ENCODE measurements around the gene POU6F2.

DNA sequence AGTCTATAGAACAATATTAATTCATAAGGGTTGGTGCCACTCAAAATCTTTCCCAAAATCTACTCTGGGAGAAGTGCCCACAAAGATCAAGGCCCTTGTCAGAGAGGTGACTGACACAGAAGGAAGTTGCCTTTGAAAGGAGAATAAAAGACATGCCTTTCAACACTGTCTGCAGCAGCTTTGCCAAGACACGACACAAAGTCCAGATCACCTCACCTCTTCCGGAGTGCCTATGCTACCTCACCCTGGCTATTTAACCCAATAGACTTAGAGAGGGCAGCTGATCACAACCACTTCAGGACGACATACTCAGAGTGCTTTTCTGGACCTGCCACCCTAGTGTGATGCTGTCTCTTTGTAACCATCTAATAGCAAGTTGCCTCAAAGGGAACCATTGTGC lies 539.5 kb downstream of the POU6F2 start:
- TF ChIP-seq, protein P1, sequence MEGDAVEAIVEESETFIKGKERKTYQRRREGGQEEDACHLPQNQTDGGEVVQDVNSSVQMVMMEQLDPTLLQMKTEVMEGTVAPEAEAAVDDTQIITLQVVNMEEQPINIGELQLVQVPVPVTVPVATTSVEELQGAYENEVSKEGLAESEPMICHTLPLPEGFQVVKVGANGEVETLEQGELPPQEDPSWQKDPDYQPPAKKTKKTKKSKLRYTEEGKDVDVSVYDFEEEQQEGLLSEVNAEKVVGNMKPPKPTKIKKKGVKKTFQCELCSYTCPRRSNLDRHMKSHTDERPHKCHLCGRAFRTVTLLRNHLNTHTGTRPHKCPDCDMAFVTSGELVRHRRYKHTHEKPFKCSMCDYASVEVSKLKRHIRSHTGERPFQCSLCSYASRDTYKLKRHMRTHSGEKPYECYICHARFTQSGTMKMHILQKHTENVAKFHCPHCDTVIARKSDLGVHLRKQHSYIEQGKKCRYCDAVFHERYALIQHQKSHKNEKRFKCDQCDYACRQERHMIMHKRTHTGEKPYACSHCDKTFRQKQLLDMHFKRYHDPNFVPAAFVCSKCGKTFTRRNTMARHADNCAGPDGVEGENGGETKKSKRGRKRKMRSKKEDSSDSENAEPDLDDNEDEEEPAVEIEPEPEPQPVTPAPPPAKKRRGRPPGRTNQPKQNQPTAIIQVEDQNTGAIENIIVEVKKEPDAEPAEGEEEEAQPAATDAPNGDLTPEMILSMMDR (conservative IDR thresholded peaks at IDR 0.05; ENCODE audit: low read depth, low read length): no peak
- TF ChIP-seq EZH2 (IDR thresholded peaks at IDR 0.05; ENCODE audit: borderline replicate concordance, low read depth, low read length, poor library complexity, severe bottlenecking): no peak

Data from A673 (cell line).